PFSK-1 (cell line): Measurements from ENCODE around the gene SLC1A7.

Source experiments
- FOXP2 ChIP-seq: optimal IDR thresholded peaks from 2 replicates; pipeline ENCODE3; 2011; ENCODE audit warnings: borderline replicate concordance, control low read depth, inconsistent platforms; ENCODE audit not compliant: insufficient read depth; ENCODE audit errors: extremely low read length, extremely low read depth
- POLR2AphosphoS5 ChIP-seq: IDR thresholded peaks from 2 replicates; pipeline ENCODE4 v1.6.1; 2012; ENCODE audit warnings: low read depth, mild to moderate bottlenecking, control low read depth, low read length, moderate library complexity
- REST ChIP-seq, 2 experiments: IDR thresholded peaks; 2 replicates each; pipeline versions ENCODE4 v1.6.1 to v1.8.0; 2011 to 2012; ENCODE audit warnings: low read depth in 2 of 2, low read length in 2 of 2, control low read depth in 1 of 2, inconsistent platforms in 1 of 2, mild to moderate bottlenecking in 1 of 2, moderate library complexity in 1 of 2; ENCODE audit not compliant: insufficient read depth in 1 of 2
- SIN3A ChIP-seq: IDR thresholded peaks from 2 replicates; pipeline ENCODE4 v1.6.1; 2012; ENCODE audit warnings: mild to moderate bottlenecking, low read length, moderate library complexity, borderline replicate concordance; ENCODE audit not compliant: insufficient read depth
- TAF1 ChIP-seq: IDR thresholded peaks from 2 replicates; pipeline ENCODE4 v1.6.1; 2012; ENCODE audit warnings: low read length, control low read depth, borderline replicate concordance; ENCODE audit not compliant: insufficient read depth

SLC1A7 gene

GRCh38 chr1:53080041-53080440, 62.4 kb downstream of the SLC1A7 start:
- TF ChIP-seq FOXP2 (no peak), SIN3A (no peak), TAF1 (no peak), REST (IDR thresholded peaks at IDR 0.05; ENCODE audit: insufficient read depth in 1 of 2, low read depth in 2 of 2, low read length in 2 of 2) (no peak), POLR2AphosphoS5 (no peak)

GRCh38 chr1:53079251-53079650, 63.2 kb downstream of the SLC1A7 start:
- no peak for TF ChIP-seq FOXP2

DNA sequence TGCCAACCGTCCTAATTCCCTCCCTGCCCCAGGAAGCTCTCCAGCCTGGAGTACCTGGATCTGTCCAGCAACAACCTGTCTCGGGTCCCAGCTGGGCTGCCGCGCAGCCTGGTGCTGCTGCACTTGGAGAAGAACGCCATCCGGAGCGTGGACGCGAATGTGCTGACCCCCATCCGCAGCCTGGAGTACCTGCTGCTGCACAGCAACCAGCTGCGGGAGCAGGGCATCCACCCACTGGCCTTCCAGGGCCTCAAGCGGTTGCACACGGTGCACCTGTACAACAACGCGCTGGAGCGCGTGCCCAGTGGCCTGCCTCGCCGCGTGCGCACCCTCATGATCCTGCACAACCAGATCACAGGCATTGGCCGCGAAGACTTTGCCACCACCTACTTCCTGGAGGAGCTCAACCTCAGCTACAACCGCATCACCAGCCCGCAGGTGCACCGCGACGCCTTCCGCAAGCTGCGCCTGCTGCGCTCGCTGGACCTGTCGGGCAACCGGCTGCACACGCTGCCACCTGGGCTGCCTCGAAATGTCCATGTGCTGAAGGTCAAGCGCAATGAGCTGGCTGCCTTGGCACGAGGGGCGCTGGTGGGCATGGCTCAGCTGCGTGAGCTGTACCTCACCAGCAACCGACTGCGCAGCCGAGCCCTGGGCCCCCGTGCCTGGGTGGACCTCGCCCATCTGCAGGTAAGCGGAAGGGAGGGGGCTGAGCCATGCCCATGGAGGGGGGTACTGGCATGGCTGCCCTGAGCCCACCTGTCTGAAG, 63.9 kb downstream of the SLC1A7 start:
- TF ChIP-seq REST (IDR thresholded peaks at IDR 0.05; ENCODE audit: insufficient read depth in 1 of 2, low read depth in 2 of 2, low read length in 2 of 2) (no peak), SIN3A (no peak), FOXP2 (no peak), TAF1 (no peak), POLR2AphosphoS5 (no peak)

GRCh38 chr1:53077599-53077965, 64.9 kb downstream of the SLC1A7 start:
- no peak for TF ChIP-seq TAF1
- TF ChIP-seq POLR2AphosphoS5: no peak
- no peak for TF ChIP-seq REST (IDR thresholded peaks at IDR 0.05; ENCODE audit: insufficient read depth in 1 of 2, low read depth in 2 of 2, low read length in 2 of 2)
- TF ChIP-seq SIN3A: no peak
- no peak for TF ChIP-seq FOXP2

- TF ChIP-seq POLR2AphosphoS5 (no peak), TAF1 (no peak), SIN3A (no peak), FOXP2 (no peak), REST (IDR thresholded peaks at IDR 0.05; ENCODE audit: insufficient read depth in 1 of 2, low read depth in 2 of 2, low read length in 2 of 2) (no peak)
Measured at GRCh38 chr1:53076721-53077598, 65.5 kb downstream of the SLC1A7 start.
